HG03139 (cell line): ENCODE measurements around the gene CLDN17.

Source experiments
- ATAC-seq: cut with Tn5 transposase; IDR thresholded peaks from one replicate; pipeline ENCODE4 v1.9.1; 2021; ENCODE audit not compliant: unreplicated experiment

CLDN17 gene

GRCh38 chr21:30166705-30167104 is at the start of gene CLDN17:
CLDN17 (minus strand) TSS chr21:30166805; CDS start chr21:30166617, 188 bp downstream.
- no peak for ATAC-seq

- ATAC-seq, result no peak
Observed at GRCh38 chr21:30216041-30216723, 49.6 kb upstream of the CLDN17 start, which contains the start of gene CLDN8. CLDN8 (minus strand) TSS chr21:30216097; CDS start chr21:30215925, 172 bp downstream.

GRCh38 chr21:30211071-30211470 is 44.5 kb upstream of the CLDN17 start:
- ATAC-seq, result no peak

- ATAC-seq, result no peak
Observed at GRCh38 chr21:30209601-30210000, 43.0 kb upstream of the CLDN17 start.

- ATAC-seq, result no peak
Observed at GRCh38 chr21:30207252-30207579, 40.6 kb upstream of the CLDN17 start.

GRCh38 chr21:30206551-30207251 is 40.1 kb upstream of the CLDN17 start:
- ATAC-seq, result no peak

- no peak for ATAC-seq
Observed at GRCh38 chr21:30200000-30200399, 33.4 kb upstream of the CLDN17 start.

GRCh38 chr21:30194701-30195299 is 28.2 kb upstream of the CLDN17 start:
- ATAC-seq, result no peak

- ATAC-seq, result no peak
Observed at GRCh38 chr21:30193201-30193600, 26.6 kb upstream of the CLDN17 start.

GRCh38 chr21:30190554-30190953 is 23.9 kb upstream of the CLDN17 start:
- no peak for ATAC-seq

- ATAC-seq, result no peak
Observed at GRCh38 chr21:30189773-30190172, 23.2 kb upstream of the CLDN17 start.

- ATAC-seq, result no peak
Observed at GRCh38 chr21:30186242-30186641, 19.6 kb upstream of the CLDN17 start.

- ATAC-seq, result no peak
Observed at GRCh38 chr21:30168086-30168485, 1.5 kb upstream of the CLDN17 start.

GRCh38 chr21:30166171-30166570 is 434 bp downstream of the CLDN17 start:
- ATAC-seq, result no peak

- ATAC-seq, result no peak
Observed at GRCh38 chr21:30164796-30165195, 1.8 kb downstream of the CLDN17 start.

- ATAC-seq, result no peak
Observed at GRCh38 chr21:30153697-30154340, 12.8 kb downstream of the CLDN17 start.

GRCh38 chr21:30152792-30153191 is 13.8 kb downstream of the CLDN17 start:
- no peak for ATAC-seq

GRCh38 chr21:30148906-30149305 is 17.7 kb downstream of the CLDN17 start:
- ATAC-seq, result no peak

- ATAC-seq, result no peak
Observed at GRCh38 chr21:30146558-30147282, 19.9 kb downstream of the CLDN17 start.

- no peak for ATAC-seq
Observed at GRCh38 chr21:30138483-30138882, 28.1 kb downstream of the CLDN17 start.

- ATAC-seq, result no peak
Observed at GRCh38 chr21:30129246-30129645, 37.4 kb downstream of the CLDN17 start.
